Kidney epithelial cell (primary cell): ENCODE measurements around the gene ACOT8. TPM values are rescaled to one million over a fixed set of nuclear protein-coding genes. Genes with fewer than 3 reads are reported as not detected.
A peak's percentile ranks its signal among the peaks of the same experiment; 100 is the strongest.

ENCODE experiments used
- DNase-seq: peaks from one replicate; pipeline ENCODE4 v3.0.0-alpha.2; 2010; ENCODE audit warnings: low read depth
- H3K27me3 ChIP-seq: 2 replicates; pipeline ENCODE4 v1.6.0; 2011; ENCODE audit warnings: low read length; ENCODE audit not compliant: control insufficient read depth, insufficient read depth
- H3K36me3 ChIP-seq: 2 replicates; pipeline ENCODE4 v1.5.1; 2011; ENCODE audit warnings: low read length; ENCODE audit not compliant: control insufficient read depth, insufficient read depth
- H3K4me3 ChIP-seq: 2 replicates; pipeline ENCODE4 v1.5.1; 2011; ENCODE audit warnings: low read depth, mild to moderate bottlenecking, control low read depth, low read length
- total RNA-seq: library from RNA; depleted of rRNA; stranded (reverse); fragments of >200 nt; gene quantifications from 2 replicates; pipeline ENCODE4 v1.2.3, GENCODE V29; 2015
- TF ChIP-seq, protein P1 (sequence below): IDR thresholded peaks from 2 replicates; pipeline ENCODE4 v1.5.1; 2011; ENCODE audit warnings: mild to moderate bottlenecking, moderate library complexity, low read length, control low read depth, inconsistent platforms; ENCODE audit not compliant: insufficient read depth, poor library complexity, severe bottlenecking

ACOT8 gene
- total RNA-seq, 1 donor from 2014 or later: 35.3 TPM

DNA sequence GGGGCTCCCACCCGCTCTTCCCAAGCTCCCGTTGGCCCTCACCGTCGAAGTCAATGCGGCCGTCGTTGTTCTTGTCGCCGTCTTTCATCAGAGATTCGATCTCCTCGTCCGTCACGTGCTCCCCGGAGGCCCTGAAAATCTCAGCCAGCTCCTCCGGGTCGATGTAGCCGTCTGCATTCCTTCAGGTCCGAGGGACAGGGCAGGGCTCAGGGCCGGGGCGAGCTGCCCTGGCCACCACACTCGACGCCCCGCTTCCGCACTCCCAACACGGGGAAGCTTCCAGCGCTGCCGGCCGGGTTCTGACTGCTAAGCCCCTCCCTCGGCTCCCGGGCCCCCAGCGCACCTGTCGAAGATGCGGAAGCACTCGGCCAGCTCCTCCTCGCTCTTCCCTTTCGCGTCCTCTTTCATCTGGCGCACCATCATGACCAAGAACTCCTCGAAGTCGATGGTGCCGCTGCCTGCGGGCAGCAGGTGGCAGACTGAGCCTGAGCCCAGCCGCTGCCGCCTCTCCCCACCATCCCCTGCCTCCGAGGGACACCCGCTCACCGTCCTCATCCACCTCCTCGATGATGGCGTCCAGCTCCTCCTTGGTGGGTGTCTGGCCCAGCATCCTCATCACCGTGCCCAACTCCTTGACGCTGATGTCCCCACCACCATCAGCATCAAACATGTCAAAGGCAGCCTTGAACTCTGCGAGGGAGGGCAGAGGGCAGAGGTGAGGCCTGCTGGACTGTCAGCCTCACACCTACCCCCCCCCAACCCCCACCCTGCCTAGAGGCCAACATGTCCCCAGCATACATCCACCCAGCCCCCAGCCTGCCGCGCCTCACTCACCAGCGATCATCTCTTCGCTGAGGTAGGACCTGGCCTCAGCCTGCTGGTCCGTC is 33.0 kb downstream of the ACOT8 start:
- H3K4me3 ChIP-seq: no peak overlapping the region
- DNase-seq: no peak
- H3K36me3 ChIP-seq: no peaks in the 10 kb centered on the region
- TF ChIP-seq, protein P1, sequence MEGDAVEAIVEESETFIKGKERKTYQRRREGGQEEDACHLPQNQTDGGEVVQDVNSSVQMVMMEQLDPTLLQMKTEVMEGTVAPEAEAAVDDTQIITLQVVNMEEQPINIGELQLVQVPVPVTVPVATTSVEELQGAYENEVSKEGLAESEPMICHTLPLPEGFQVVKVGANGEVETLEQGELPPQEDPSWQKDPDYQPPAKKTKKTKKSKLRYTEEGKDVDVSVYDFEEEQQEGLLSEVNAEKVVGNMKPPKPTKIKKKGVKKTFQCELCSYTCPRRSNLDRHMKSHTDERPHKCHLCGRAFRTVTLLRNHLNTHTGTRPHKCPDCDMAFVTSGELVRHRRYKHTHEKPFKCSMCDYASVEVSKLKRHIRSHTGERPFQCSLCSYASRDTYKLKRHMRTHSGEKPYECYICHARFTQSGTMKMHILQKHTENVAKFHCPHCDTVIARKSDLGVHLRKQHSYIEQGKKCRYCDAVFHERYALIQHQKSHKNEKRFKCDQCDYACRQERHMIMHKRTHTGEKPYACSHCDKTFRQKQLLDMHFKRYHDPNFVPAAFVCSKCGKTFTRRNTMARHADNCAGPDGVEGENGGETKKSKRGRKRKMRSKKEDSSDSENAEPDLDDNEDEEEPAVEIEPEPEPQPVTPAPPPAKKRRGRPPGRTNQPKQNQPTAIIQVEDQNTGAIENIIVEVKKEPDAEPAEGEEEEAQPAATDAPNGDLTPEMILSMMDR: peak; percentile 53
- H3K27me3 ChIP-seq: peaks cover 18% of the 10 kb centered on the region

DNA sequence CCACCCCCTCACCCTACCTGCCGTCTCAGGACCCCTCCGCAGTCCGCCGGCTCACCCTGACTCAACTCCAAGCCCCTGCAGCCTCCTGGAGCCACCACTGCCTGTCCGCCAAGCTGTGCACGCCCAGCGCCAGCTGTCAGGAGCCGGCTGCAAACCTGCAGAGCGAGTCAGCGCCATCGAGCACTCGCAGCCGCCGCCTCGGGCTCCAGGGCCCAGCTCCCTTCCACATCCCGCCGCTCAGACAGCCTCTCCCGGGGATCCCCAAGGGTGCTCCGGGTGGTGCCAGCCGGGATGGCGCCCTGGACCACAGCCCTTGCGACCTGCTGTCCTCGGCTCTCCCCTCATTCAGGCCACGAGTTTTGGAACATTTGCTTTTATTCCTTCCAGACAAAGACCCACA is 34.3 kb downstream of the ACOT8 start:
- Histone ChIP-seq H3K4me3 (no peak overlapping the region), H3K27me3 (peaks cover 18% of the 10 kb centered on the region), H3K36me3 (no peaks in the 10 kb centered on the region)
- DNase-seq: no peak
- TF ChIP-seq, protein P1: peak; percentile 1

DNA sequence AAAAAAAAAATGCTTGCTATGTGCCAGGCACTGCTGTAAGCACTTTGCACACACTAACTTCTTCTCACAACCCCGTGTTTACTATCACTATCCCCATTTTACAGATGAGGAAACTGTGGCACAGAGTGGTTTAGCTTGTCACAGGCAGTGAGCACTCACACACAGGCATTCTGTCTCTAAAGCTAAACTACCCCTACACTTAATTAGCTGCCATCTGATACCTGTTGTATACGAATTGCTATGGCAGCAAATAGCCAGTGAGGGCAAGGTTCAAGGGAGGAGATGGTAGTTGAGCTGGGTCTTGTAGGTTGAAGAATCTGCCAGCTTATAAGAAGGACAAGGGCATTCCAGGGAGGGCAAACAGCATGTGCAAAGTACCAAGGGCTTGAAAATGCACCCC is 35.2 kb downstream of the ACOT8 start:
- no peak for DNase-seq
- Histone ChIP-seq H3K36me3 (no peaks in the 10 kb centered on the region), H3K4me3 (no peak overlapping the region), H3K27me3 (peaks cover 18% of the 10 kb centered on the region)
- TF ChIP-seq, protein P1: no peak

DNA sequence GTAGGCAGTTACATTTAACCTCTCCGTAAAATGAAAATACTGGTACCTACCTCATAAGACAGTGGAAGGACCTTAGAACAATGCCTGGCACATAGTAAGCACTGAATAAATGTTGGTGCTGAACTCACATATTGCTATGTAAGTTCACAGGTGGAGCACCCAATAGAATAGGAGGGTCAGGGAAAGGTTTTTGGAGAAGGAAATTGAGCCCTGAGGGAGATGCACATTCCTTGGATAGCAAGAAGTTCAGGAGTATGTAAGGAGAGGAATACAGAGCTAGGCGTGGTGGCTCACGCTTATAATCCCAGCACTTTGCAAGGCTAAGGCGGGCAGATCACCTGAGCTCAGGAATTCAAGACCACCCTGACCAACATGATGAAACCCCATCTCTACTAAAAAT is 37.7 kb downstream of the ACOT8 start:
- DNase-seq: no peak
- Histone ChIP-seq H3K27me3 (peaks cover 18% of the 10 kb centered on the region), H3K36me3 (no peaks in the 10 kb centered on the region), H3K4me3 (no peak overlapping the region)
- TF ChIP-seq, protein P1: no peak

DNA sequence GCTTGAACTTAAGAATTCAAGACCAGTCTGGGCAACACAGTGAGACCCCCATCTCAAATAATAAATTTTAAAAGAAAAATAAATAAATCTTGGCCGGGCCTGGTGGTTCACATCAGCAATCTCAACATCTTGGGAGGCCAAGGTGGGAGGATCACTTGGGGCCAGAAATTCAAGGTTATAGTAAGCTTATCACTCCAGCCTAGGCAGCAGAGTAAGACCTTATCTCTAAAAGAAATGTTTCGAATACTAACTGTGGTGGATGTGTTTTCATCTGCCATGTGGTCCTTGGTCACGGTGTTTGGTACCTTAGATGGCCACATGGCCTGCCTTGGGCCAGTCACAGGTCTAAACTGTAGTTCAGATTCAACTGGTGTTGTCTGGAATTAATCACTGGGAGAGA is 39.0 kb downstream of the ACOT8 start:
- DNase-seq: no peak
- Histone ChIP-seq H3K4me3 (no peak overlapping the region), H3K27me3 (peaks cover 8% of the 10 kb centered on the region), H3K36me3 (no peaks in the 10 kb centered on the region)
- TF ChIP-seq, protein P1: no peak
